ENCODE data around the gene KDM4B. TPM values are rescaled to one million over a fixed set of nuclear protein-coding genes. Genes with fewer than 3 reads are reported as not detected.

Gene KDM4B
- total and polyA plus RNA-seq, 2 of the 8 experiments (the other 6 are each of a cell fraction or from before 2014, with no cell fraction given) = 12.0 to 31.9 TPM

GRCh38 chr19:4993683-4994082 lies 24.8 kb downstream of the KDM4B start (continued):
- TF ChIP-seq SIN3A (conservative IDR thresholded peaks at IDR 0.05 in 1 of 2, IDR thresholded peaks at IDR 0.05 in 1 of 2; ENCODE audit: low read depth in 1 of 2, low read length in 2 of 2) (no peak), CHD2 (IDR thresholded peaks at IDR 0.05; ENCODE audit: low read length) (no peak)
